Heart right ventricle (tissue), 16 donors: ENCODE measurements around the gene WDR86. TPM values are rescaled to one million over a fixed set of nuclear protein-coding genes. Genes with fewer than 3 reads are reported as not detected.
A peak's percentile ranks its signal among the peaks of the same experiment; 100 is the strongest.

Experiments
- ATAC-seq, 8 donors: fragments of 200-7000 bp; cut with Tn5 transposase; one replicate each; pipeline ENCODE4 v1.9.1; 2020; ENCODE audit warnings: mild to moderate bottlenecking in 8 of 8, moderate library complexity in 8 of 8, moderate number of reproducible peaks in 1 of 8
- DNase-seq, 2 donors: peaks; one replicate each; pipeline ENCODE4 v3.0.0-alpha.2; 2020
- H3K27ac ChIP-seq, 10 donors: fragments of 200-600 bp; sonication (generic) in 2 of 10; one replicate each; pipeline versions ENCODE4 v1.5.0 to v1.8.0; 2020 to 2022; ENCODE audit warnings: mild to moderate bottlenecking in 3 of 10
- H3K27me3 ChIP-seq, 7 donors: fragments of 200-600 bp; one replicate each; pipeline ENCODE4 v1.8.0; 2021 to 2022; ENCODE audit warnings: mild to moderate bottlenecking in 2 of 7
- H3K36me3 ChIP-seq, 9 donors: fragments of 200-600 bp; sonication (generic) in 1 of 9; one replicate each; pipeline versions ENCODE4 v1.5.0 to v1.8.0; 2020 to 2022; ENCODE audit warnings: mild to moderate bottlenecking in 2 of 9
- H3K4me1 ChIP-seq, 9 donors: fragments of 200-600 bp; sonication (generic) in 1 of 9; one replicate each; pipeline versions ENCODE4 v1.5.0 to v1.8.0; 2020 to 2022; ENCODE audit warnings: mild to moderate bottlenecking in 4 of 9
- H3K4me3 ChIP-seq, 10 donors: fragments of 200-600 bp; sonication (generic) in 2 of 10; one replicate each; pipeline versions ENCODE4 v1.5.0 to v1.8.0; 2020 to 2022; ENCODE audit warnings: mild to moderate bottlenecking in 7 of 10, moderate library complexity in 2 of 10
- H3K9me3 ChIP-seq, 11 donors: fragments of 200-600 bp in 10 of 11; sonication (generic) in 2 of 11; one replicate each; pipeline versions ENCODE4 v1.5.0 to v1.8.0; 2013 to 2022; ENCODE audit warnings: mild to moderate bottlenecking in 2 of 11, control low read depth in 1 of 11, moderate library complexity in 1 of 11
- WGBS, 2 donors: extraction: QIAGEN DNeasy Blood & Tissue Kit; methylation state at CpG; one replicate each; pipeline ENCODE4 v1.1.7; 2013; ENCODE audit warnings: inconsistent platforms in 1 of 2; 5-methylcytosine and 5-hydroxymethylcytosine counted together
- intact Hi-C, 10 donors: fragments of 100-400 bp; cut with DNase I; formaldehyde crosslinking; loops; one replicate each; pipeline versions ENCODE4 v1.11.1 to v1.14.2; 2022
- polyA plus RNA-seq, 2 donors: library from polyadenylated mRNA; stranded (reverse); fragments of 200-250 nt; gene quantifications; one replicate each; pipeline ENCODE4 v1.2.3, GENCODE V29; 2013
- total RNA-seq, 10 donors: library from RNA; stranded (reverse); fragmentation: NEBNext Ultra II Directional in 3 of 10; extraction: Animal tissue kit (Norgen Biotek cat#: 25700) in 3 of 10; gene quantifications; one replicate each; pipeline versions ENCODE4 v1.2.1 to v1.2.4, GENCODE V29; 2021 to 2023
- TF ChIP-seq, protein P1 (sequence below), 9 donors: fragments of 200-600 bp; sonication (generic) in 2 of 9; IDR thresholded peaks; one replicate each; pipeline versions ENCODE4 v1.5.0 to v1.8.0; 2021 to 2022; ENCODE audit warnings: antibody characterized with exemption in 9 of 9, mild to moderate bottlenecking in 5 of 9, moderate library complexity in 1 of 9
- donor health status: Arrhythmogenic right ventricular cardiomyopathy.
- donor health status: ischemic (EF 13 %, LVEDD 7.1; RV severe dilation, severe dysfunction).
- donor health status: healthy with polysubstance abuse.
- donor health status: DM: no; HTN: yes; CAD: no.
- donor health status: DM: no; HTN: no; CAD: no.
- donor health status: ischemic (EF 25% LVEDD 6.9; RV normal size, moderate dysfunction).
- donor health status: ischemic (EF 25% LVEDD 5.7; RV mildly dilated, moderate dysfunction).
- donor health status: healthy.
- donor health status: DM: yes; HTN: yes; CAD: no.
- donor health status: Ischemic cardiomyopathy.
- donor health status: ischemic (EF 35%, LVEDD 5.7; RV mildly dilated, moderate dysfunction).
- donor health status: nonischemic (EF 11% LVEDD 7.7; RV severe dilation, severe dysfunction).
- donor health status: DM: yes; HTN: yes; CAD: no.
- donor health status: PGD.
- donor health status: ischemic (EF 29% LVEDD 5.4; RV normal size, mild dysfunction).
- donor health status: nonischemic (EF 23%, LVEDD 6.1; RV moderate dilation, normal function).

Gene WDR86
- total and polyA plus RNA-seq, 12 donors: 0.15 to 0.52 (median 0.25) TPM; not detected in 3

GRCh38 chr7:151380199-151381097, 29.4 kb downstream of the WDR86 start:
- DNase-seq: no peak
- intact Hi-C loops: loop anchor here in 2 of 10 donors (5.0 kb wide), 1 partner anchor 57 kb away; no protein-coding TSS in a partner anchor
- Histone ChIP-seq H3K27ac (no peak overlapping the region), H3K27me3 (peaks cover 15 to 48% (median 39%) of the 10 kb centered on the region in 7 donors), H3K4me3 (peak overlapping the region in 2 of 10 donors; percentile 16 to 32), H3K36me3 (peaks cover 6 to 39% (median 21%) of the 10 kb centered on the region in 9 donors), H3K4me1 (peaks cover 3 to 19% (median 16%) of the 10 kb centered on the region in 9 donors), H3K9me3 (no peaks in the 10 kb centered on the region)
- ATAC-seq: peak in 1 of 8 donors; percentile 14
- 85 to 90% methylated on average over 31 to 32 of the region's 32 CpGs for WGBS, 2 donors
- TF ChIP-seq, protein P1, sequence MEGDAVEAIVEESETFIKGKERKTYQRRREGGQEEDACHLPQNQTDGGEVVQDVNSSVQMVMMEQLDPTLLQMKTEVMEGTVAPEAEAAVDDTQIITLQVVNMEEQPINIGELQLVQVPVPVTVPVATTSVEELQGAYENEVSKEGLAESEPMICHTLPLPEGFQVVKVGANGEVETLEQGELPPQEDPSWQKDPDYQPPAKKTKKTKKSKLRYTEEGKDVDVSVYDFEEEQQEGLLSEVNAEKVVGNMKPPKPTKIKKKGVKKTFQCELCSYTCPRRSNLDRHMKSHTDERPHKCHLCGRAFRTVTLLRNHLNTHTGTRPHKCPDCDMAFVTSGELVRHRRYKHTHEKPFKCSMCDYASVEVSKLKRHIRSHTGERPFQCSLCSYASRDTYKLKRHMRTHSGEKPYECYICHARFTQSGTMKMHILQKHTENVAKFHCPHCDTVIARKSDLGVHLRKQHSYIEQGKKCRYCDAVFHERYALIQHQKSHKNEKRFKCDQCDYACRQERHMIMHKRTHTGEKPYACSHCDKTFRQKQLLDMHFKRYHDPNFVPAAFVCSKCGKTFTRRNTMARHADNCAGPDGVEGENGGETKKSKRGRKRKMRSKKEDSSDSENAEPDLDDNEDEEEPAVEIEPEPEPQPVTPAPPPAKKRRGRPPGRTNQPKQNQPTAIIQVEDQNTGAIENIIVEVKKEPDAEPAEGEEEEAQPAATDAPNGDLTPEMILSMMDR (IDR thresholded peaks at IDR 0.05): no peak

- Histone ChIP-seq H3K27ac (no peak overlapping the region), H3K36me3 (peaks cover 6 to 47% (median 23%) of the 10 kb centered on the region in 9 donors), H3K27me3 (peaks cover 15 to 41% (median 33%) of the 10 kb centered on the region in 7 donors), H3K4me3 (no peak overlapping the region), H3K9me3 (no peaks in the 10 kb centered on the region), H3K4me1 (peaks cover 3 to 19% (median 16%) of the 10 kb centered on the region in 9 donors)
- ATAC-seq: peak in 1 of 8 donors; percentile 20
- intact Hi-C loops: loop anchor here in 3 of 10 donors (5.0 kb wide), 2 partner anchors 58 to 63 kb away; partner anchors contain the start of gene CRYGN (in 1 of the 3)
- TF ChIP-seq, protein P1 (IDR thresholded peaks at IDR 0.05): no peak
- WGBS, 2 donors: 89% methylated on average over 25 of the region's 25 CpGs
- DNase-seq: no peak
These were observed 30.2 kb downstream of the WDR86 start for GRCh38 chr7:151379534-151380198.

DNA sequence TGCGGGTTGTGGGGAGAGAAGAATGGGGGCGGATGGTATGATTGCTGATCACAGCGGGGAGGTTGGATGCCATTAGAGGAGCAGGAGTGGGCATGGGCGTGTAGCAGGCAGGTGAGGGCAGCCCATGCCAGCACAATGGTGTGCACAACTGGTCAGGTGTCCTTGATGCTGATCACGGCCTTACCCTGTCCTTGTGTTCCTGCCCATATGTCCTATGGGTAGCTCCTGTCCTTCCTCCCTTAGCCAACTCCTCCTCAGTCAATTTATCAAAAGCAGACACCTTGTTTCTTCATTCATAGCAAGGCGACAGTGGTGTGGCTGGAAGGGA, 30.7 kb downstream of the WDR86 start:
- DNase-seq (no peak), ATAC-seq (no peak)
- Histone ChIP-seq H3K9me3 (no peaks in the 10 kb centered on the region), H3K4me3 (no peak overlapping the region), H3K27ac (no peak overlapping the region), H3K36me3 (peaks cover 6 to 52% (median 23%) of the 10 kb centered on the region in 9 donors), H3K4me1 (peaks cover 3 to 19% (median 16%) of the 10 kb centered on the region in 9 donors), H3K27me3 (peaks cover 15 to 36% (median 29%) of the 10 kb centered on the region in 7 donors)
- 88 to 94% methylated on average over 6 of the region's 6 CpGs for WGBS, 2 donors
- TF ChIP-seq, protein P1 (IDR thresholded peaks at IDR 0.05): no peak
- intact Hi-C loops: loop anchor here in 1 of 10 donors (5.0 kb wide), 1 partner anchor 63 kb away; the partner anchor contains the start of gene CRYGN
